ENCODE results near the gene PAPPA. TPM values are rescaled to one million over a fixed set of nuclear protein-coding genes. Genes with fewer than 3 reads are reported as not detected.

The PAPPA gene
- total RNA-seq, 6 experiments from 2014 or later = 0.07 to 0.50 (median 0.32) TPM

- peak in 3 of 4 donors; percentile 26 to 69 (median 68) for ATAC-seq
- DNase-seq = no peak
- intact Hi-C loops (cut with DNase I) = no loop called here
- H3K27me3 ChIP-seq = no peaks in the 10 kb centered on the region
- WGBS (ENCODE audit: insufficient coverage, low coverage, low lambda C conversion rate, missing lambda C conversion rate) = 55% methylated on average over 5 of the region's 5 CpGs
- no peak overlapping the region for H3K27ac ChIP-seq
- H3K4me3 ChIP-seq = no peak overlapping the region
- no peaks in the 10 kb centered on the region for H3K9me3 ChIP-seq
- H3K36me3 ChIP-seq = no peaks in the 10 kb centered on the region
- TF ChIP-seq CTCF (IDR thresholded peaks at IDR 0.05) (no peak), POLR2A (IDR thresholded peaks at IDR 0.05) (no peak)
- peaks cover 0 to 4% (median 0%) of the 10 kb centered on the region in 4 donors for H3K4me1 ChIP-seq
Observed at GRCh38 chr9:116162241-116162781, 8.7 kb downstream of the PAPPA start.

- Histone ChIP-seq H3K4me3 (no peak overlapping the region), H3K4me1 (peaks cover 0 to 4% (median 0%) of the 10 kb centered on the region in 4 donors), H3K36me3 (no peaks in the 10 kb centered on the region), H3K27ac (no peak overlapping the region), H3K27me3 (no peaks in the 10 kb centered on the region), H3K9me3 (no peaks in the 10 kb centered on the region)
- WGBS (ENCODE audit: insufficient coverage, low coverage, low lambda C conversion rate, missing lambda C conversion rate) = 50% methylated on average over 1 of the region's 2 CpGs
- ATAC-seq = peak; percentile 74 to 81 (median 78)
- DNase-seq = no peak
- intact Hi-C loops (cut with DNase I) = no loop called here
- TF ChIP-seq CTCF (IDR thresholded peaks at IDR 0.05) = peak; percentile 60 to 66 (median 64)
- no peak for TF ChIP-seq POLR2A (IDR thresholded peaks at IDR 0.05)
Observed at GRCh38 chr9:116163293-116164055, 9.9 kb downstream of the PAPPA start.

- WGBS (ENCODE audit: insufficient coverage, low coverage, low lambda C conversion rate, missing lambda C conversion rate) = 87% methylated on average over 2 of the region's 2 CpGs
- no peak overlapping the region for H3K4me3 ChIP-seq
- H3K27me3 ChIP-seq = no peaks in the 10 kb centered on the region
- ATAC-seq = no peak
- H3K4me1 ChIP-seq = peaks cover 0 to 4% (median 0%) of the 10 kb centered on the region in 4 donors
- intact Hi-C loops (cut with DNase I) = no loop called here
- no peaks in the 10 kb centered on the region for H3K9me3 ChIP-seq
- no peak for TF ChIP-seq POLR2A (IDR thresholded peaks at IDR 0.05)
- TF ChIP-seq CTCF (IDR thresholded peaks at IDR 0.05) = no peak
- no peak overlapping the region for H3K27ac ChIP-seq
- no peak for DNase-seq
- no peaks in the 10 kb centered on the region for H3K36me3 ChIP-seq
Observed at GRCh38 chr9:116165912-116166311, 12.3 kb downstream of the PAPPA start.

- intact Hi-C loops (cut with DNase I) = no loop called here
Observed at GRCh38 chr9:116166713-116167112, 13.1 kb downstream of the PAPPA start.

More at GRCh38 chr9:116166713-116167112, 13.1 kb downstream of the PAPPA start:
- Histone ChIP-seq H3K4me3 (no peak overlapping the region), H3K27me3 (no peaks in the 10 kb centered on the region), H3K36me3 (no peaks in the 10 kb centered on the region), H3K4me1 (peaks cover 0 to 4% (median 0%) of the 10 kb centered on the region in 4 donors), H3K27ac (no peak overlapping the region), H3K9me3 (no peaks in the 10 kb centered on the region)
- ATAC-seq = no peak
- no peak for DNase-seq
- no peak for TF ChIP-seq POLR2A (IDR thresholded peaks at IDR 0.05)
- TF ChIP-seq CTCF (IDR thresholded peaks at IDR 0.05) = no peak
- WGBS (ENCODE audit: insufficient coverage, low coverage, low lambda C conversion rate, missing lambda C conversion rate) = 100% methylated on average over 1 of the region's 1 CpG
